HG02763 (cell line): Measurements from ENCODE around the gene CAPN12.

Source experiments
- ATAC-seq: cut with Tn5 transposase; IDR thresholded peaks from one replicate; pipeline ENCODE4 v1.9.1; 2021; ENCODE audit warnings: mild to moderate bottlenecking, moderate library complexity; ENCODE audit not compliant: unreplicated experiment

The CAPN12 gene

DNA sequence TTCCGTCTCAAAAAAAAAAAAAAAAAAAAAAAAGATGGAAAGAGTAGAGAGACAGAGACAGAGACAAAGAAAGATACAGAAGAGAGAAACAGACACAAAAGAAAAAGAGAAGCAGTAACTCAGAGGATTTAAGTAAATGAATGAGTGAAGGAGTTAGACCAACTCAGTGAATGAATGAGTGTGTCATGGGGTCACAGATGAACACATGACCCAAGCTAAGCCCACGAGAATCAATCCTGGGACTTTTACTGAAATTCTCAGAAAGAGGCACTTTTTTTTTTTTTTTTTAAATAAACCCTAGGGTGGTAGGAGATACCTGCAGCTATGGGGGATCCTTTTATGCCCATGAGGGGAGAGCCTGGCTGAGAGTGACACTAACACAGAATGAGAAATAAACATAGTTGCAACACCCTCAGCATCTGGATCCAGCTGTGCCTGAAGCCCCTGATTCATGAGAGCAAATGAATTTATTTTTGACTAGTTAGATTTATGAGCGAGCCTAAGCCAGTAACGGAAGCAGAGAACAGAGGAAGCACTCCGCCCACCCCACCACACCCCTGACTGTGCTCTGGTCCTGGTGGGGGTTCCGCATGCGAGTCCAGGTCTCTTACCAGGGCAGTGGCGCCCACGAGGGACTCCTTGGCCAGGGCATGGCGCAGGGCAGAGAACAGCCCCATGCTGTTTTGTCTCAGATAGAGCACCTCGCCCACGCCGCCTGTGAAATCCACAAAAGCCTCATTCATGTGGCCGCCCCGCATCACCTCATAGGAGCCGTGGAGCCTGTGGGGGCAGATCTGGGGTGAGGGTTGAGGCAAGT is 4.6 kb downstream of the CAPN12 start:
- no peak for ATAC-seq

- no peak for ATAC-seq
Observed at GRCh38 chr19:38737921-38738737, 6.1 kb downstream of the CAPN12 start.

GRCh38 chr19:38737281-38737865 is 6.9 kb downstream of the CAPN12 start:
- no peak for ATAC-seq

- no peak for ATAC-seq
Observed at GRCh38 chr19:38736413-38737280, 7.6 kb downstream of the CAPN12 start.

DNA sequence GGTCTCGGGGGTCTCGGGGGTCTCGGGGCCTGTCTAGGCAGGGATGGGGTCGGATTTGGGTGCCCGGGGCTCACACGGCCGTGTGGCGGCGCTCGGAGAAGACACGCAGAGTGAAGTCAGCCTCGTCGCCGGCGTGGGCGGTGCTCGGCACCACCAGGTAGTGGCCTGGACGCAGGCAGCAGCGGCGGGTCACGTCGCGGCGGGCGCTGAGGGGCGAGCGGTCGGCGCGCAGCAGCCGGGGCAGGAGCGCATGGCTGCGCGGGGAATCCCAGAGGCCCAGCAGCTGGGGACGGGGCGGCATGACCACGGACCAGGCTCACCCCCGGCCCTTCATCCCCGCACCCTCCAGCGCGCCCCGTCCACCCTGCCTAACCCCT is 8.2 kb downstream of the CAPN12 start:
- no peak for ATAC-seq

DNA sequence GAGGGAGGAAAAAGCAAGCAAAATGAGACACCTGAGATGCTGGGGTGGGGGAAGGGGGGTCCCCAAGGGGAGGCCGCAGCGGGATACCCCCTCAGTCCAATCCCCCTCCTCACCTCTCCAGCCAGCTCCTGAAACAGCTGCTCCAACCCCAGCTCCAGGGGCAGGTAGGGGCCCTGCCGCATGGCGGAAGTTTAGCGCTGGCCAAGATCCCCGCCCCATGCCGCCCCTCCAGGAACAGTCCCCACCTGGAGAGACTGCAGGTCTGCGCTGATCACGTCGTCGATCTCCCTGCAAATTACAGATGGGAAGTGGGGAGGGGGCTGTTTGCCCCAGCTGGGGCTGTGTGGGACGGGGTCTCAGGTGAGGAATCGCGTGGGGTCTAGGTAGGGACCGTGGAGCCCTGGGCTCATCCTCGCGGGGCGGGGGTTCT is 9.0 kb downstream of the CAPN12 start:
- no peak for ATAC-seq

- ATAC-seq: no peak
Observed at GRCh38 chr19:38734426-38735256, 9.6 kb downstream of the CAPN12 start.

GRCh38 chr19:38734176-38734425 is 10.2 kb downstream of the CAPN12 start:
- ATAC-seq: no peak

GRCh38 chr19:38733493-38734175 is 10.6 kb downstream of the CAPN12 start:
- no peak for ATAC-seq

DNA sequence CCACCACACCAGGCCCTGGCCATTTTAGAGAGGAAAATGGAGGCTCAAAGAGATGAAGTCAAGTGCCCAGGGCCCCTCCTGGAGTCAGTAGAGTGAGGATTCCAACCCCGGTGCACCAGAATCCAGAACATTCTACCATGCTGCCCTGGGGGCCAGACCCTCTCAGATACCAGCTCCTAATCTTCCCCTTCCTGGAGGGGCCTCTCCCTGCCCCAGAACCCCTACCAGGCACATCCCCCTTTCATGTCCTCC is 11.1 kb downstream of the CAPN12 start:
- ATAC-seq: no peak

DNA sequence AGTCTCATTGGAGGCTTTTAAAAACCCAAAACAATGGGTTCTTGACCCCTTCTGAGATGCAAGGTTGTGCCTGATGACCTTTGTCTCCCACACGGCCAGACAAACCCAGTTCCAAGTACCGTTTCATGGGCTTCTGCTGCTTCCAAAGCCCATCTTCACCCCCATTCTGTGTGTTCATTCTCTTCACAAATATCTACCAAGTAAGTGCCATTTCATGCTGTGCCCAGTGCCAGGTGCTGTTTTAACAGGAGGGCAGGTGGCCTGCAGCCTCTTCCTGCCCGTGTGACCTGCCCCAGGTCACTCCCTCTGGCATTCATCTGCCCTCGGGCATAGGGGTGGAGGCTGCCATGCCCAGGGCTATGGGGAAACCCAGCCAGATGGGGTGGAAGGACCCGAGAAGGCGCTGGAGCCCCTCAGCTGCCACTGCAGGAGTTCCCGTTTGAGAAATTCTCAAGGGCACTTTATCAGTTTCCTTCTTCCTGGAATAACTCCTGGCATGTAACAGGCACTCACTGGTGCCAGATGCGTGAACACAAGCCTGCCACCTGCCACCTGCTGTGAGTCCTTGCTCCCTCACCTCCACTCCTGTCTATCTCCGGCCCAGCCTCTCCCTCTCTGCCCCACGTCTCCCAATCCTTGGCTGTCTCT is 12.5 kb downstream of the CAPN12 start:
- no peak for ATAC-seq

GRCh38 chr19:38730731-38731589 is 13.3 kb downstream of the CAPN12 start:
- no peak for ATAC-seq

GRCh38 chr19:38730470-38730730 is 13.9 kb downstream of the CAPN12 start:
- no peak for ATAC-seq

GRCh38 chr19:38729653-38730469 is 14.4 kb downstream of the CAPN12 start:
- ATAC-seq: no peak

DNA sequence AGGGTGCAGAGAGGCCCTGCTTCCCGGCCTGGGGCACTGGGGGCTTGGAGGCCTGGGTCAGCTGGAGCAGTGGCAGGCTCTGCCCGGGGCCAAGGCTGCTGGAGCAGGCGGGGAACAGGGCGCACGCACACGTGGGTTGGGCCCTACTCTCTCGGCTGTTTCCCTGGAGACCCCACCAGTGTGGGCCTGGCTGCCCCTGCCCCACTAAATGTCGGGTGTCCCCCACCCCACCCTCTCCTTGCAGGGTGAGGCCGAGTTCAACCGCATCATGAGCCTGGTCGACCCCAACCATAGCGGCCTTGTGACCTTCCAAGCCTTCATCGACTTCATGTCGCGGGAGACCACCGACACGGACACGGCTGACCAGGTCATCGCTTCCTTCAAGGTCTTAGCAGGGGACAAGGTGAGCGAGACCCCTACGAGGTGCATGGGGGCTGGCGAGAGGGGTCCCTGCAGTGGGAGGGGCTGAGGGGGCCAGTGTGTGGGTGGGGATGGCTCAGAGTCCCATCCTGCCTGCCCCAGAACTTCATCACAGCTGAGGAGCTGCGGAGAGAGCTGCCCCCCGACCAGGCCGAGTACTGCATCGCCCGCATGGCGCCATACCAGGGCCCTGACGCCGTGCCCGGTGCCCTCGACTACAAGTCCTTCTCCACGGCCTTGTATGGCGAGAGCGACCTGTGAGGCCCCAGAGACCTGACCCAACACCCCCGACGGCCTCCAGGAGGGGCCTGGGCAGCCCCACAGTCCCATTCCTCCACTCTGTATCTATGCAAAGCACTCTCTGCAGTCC is 15.3 kb downstream of the CAPN12 start:
- no peak for ATAC-seq

- ATAC-seq: no peak
Observed at GRCh38 chr19:38727868-38728660, 16.2 kb downstream of the CAPN12 start.
